Stimulated activated CD4-positive, alpha-beta T cell treated with anti-CD3 and anti-CD28 coated beads, Interleukin-12 subunit alpha, Interleukin-12 subunit beta, amount 100 ng/mL, for 48 hours (primary cell): ENCODE data around the gene PIP4K2C.
"Not testable (repeated sequence)": the region's sequence is repeated elsewhere in the genome, so short reads cannot be mapped to it uniquely, and the experiment has no call there.

Source experiments
- DNase-seq, 3 donors: peaks; one replicate each; pipeline ENCODE4 v3.0.0-alpha.2; 2020; ENCODE audit warnings: low read depth in 2 of 3, low spot score in 1 of 3

The PIP4K2C gene

DNA sequence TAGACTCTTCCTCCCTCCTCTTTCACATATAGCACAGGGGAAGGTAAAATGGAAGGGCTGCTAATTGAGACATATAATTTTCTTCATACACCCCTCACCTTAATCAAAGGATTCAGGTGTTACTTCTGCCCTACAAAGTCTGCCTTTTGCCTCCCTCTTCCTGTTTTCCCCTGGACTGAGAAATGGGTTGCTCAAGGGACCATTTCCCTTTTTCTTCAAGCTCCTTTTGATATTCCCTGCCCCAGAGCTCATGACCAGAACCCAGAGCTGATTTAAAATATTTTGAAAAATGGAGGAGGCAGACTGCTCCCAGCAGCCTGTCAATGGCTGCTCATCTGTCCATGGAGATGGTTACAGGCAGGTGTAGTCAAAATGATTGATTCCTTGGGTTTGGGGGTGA, 6.3 kb upstream of the PIP4K2C start:
- no peak for DNase-seq

DNA sequence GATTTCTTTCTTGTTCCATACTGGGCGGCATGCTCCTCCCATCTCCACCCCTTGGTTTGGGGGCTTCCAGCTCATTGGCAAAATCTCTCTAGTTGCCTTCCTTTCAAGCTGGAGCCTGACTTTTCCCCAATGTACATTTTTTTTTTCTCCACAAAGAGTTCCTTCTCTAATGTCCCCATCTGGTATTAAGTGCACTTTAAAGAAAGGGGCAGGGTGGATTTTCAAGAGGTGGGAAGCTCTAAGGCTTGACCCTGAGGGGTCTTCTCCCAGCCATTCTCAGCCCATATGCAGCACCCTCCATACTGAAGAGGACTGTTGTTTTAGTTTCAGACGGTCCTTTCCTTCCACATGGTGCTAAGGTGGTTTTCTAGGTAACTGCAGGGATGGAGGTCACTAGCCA, 5.8 kb upstream of the PIP4K2C start:
- no peak for DNase-seq

DNA sequence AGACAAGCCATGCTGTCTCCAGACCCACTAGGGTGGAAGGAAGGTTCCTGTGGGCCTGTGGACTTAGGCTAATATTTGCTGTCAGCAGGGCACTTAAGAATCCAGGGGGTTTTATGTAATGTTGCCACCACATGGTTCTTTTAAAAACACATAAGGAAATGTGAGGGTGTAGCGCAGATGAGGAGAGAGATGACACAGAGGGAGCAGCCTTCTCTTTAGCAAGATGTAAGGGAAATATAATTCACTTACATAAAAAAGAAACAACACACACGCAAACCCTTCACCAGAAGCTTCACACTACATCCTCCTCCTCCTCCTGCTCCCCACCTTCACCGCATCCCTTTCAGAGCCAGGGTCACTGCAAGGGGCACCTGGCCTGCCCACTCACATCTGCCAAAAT, 4.9 kb upstream of the PIP4K2C start:
- no peak for DNase-seq

DNA sequence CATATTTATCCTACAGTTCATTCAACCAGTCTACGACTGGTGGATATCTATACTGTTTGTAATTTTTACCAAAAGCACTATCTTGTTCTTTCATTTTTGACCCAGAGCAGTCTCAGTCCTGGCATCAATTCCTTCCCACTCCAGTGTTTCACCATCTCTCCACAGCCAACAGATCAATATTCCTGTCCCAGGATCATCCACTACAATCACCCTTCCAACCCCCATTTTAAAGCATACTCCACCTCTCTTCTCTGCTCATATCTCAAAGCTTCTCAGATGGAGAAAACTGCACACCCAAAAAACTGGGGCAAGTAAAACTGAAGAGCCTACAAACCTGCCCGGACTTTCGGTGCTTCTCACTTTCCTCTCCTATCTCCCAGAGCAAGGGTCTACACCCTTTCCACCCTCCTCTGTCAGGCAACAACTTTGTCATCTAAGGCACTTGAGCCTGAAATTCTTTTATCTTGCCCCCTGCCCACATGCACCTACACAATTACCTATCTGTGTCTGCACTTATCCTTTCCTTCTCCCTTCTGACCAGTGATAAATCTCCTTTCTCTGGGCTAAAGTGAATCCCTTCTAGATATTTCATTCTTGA, 4.1 kb upstream of the PIP4K2C start:
- no peak for DNase-seq

DNA sequence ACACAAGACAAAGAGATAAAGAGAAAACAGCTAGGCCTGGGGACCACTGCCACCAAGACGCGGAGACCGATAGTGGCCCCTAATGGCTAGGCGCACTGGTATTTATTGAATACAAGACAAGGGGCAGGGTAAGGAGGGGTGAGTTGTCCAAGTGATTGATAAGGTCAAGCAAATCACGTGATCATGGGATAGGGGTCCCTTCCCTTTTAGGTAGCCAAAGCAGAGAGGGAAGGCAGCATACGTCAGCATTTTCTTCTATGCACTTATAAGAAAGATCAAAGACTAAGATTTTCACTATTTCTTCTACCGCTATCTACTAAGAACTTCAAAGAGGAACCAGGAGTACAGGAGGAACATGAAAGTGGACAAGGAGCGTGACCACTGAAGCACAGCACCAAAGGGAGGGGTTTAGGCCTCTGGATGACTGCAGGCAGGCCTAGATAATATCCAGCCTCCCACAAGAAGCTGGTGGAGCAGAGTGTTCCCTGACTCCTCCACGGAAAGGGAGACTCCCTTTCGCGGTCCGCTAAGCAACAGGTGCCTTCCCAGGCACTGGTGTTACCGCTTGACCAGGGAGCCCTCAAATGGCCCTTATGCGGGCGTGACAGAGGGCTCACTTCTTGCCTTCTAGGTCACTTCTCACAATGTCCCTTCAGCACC, 1.9 kb upstream of the PIP4K2C start:
- not testable (repeated sequence) for DNase-seq

DNA sequence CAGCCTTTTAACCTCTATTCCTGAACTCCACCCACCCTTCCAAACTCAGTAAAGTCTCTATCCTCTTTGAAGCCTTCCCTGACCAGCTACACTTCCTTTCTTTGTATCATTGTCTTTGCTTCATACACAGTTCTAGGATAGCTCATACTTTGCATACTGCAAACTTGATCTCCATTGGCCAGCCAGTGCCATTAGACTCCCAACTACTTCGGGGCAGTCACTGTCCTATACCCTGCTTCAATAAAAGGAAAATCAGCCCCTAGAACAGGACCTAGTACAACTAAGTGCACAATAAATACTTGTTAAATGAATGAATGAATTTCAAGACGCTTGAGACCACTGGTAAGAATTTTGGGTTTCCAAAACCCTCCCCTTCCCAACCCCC, 521 bp upstream of the PIP4K2C start:
- no peak for DNase-seq

DNA sequence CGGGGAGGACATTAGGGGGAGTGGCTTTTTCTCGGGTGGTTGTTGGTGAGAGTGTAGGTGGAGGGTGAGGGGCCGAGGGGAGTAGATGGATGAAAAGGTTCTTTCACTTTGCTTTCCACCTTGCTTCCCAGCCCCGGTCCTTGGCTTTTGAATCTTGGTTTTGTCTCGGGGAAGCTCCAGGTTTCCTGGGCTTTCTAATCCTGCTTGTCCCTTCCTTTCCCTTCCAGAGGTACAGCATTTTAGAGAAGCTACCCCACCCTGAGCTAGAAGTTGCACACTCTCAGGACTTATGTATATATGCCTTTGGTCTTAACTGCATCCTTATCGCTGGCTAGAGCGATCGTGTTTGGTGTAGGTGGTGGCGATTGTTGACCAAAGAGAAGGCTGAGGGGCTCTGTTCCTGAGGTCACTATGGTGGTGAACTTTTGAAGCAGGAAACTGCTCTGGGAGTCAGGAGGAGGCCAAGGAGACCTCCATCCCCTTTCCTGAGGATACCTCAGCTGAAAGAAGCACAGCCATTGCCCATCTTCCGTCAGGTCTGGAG, 862 bp downstream of the PIP4K2C start:
- no peak for DNase-seq

DNA sequence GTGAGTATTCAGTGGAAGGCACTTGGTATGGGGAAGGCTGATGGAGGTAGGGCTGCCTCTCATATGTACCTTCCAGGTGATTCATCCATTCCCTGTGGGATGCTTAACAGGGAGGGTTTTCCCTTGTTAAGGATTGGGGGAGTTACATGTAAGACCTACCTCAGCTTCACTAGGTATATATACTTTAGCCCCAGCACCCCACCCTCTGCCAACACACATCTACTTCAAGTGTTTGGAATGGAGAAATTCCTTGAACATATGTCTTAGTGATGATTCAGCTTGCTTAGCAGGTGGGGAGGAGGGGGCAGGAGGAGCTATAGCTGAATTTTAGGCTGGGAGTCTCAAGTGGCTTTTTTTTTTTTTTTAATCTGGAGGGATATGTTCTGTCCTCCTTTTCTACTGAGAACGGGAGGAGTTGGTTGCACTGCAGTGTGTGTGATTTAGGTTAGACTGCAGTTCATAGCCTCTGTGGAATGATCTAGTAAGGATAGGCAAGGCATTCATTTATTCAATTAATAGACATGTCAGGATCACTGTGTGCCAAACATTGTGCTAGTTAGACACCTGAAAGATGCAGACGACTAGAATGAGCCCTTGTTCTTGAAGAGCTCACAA, 1.7 kb downstream of the PIP4K2C start:
- DNase-seq: no peak

DNA sequence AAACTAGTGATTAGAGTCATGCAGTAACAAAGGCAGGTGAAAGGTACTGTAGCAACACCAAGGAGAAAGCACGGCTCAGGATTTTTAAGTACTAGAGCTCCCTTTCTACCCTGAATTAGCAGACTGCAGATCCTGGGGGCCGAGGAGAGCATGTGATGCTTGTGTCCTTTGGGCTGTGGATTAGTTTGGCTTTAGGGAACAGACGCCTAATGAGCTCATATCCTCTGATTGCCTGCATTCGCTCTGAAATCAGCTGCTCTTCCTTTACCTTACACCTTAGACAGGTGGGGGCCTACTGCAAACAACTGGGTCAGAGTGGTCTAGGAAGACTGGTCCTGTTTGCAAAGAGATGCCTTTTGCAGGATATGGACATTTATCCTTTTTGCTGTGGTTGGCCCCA, 2.2 kb downstream of the PIP4K2C start:
- DNase-seq: no peak

DNA sequence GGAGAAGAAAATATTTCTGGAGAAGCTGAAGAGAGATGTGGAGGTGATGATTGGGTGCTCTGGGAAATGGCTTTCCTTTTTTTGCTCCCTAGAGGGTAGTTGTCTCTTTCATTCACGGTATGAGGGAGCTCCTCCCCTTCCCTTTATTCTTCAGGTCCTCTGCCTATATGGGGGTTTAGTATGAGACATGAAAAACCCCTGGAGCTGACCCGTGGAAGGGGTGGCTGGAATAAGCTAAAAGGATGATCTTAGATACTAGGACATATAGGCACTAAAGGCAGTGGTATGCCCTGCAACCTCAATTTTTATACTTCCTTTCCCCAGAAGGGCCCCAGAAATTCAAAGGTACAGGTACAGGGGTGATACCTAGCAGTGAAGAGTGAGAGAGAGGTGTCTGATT, 9.4 kb downstream of the PIP4K2C start:
- no peak for DNase-seq

DNA sequence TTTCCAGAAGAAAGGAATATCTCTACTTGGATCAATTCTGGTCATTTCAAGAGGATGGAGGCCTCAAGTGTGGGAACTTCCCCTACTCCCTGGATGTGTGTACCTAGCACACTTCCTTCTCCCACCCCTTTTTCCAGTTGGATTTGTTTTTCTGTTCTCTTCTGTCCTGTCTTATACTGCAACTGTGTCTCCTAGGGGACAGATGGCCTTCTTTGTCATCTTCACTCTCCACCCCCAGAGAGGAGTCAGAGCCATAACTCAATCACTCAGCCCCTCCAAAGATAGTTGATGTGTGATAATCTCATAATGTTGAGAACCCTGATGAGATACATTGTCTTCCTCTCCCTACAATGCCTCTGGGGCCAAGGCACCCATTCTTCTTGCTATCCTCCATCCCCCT, 11.6 kb downstream of the PIP4K2C start:
- no peak for DNase-seq

DNA sequence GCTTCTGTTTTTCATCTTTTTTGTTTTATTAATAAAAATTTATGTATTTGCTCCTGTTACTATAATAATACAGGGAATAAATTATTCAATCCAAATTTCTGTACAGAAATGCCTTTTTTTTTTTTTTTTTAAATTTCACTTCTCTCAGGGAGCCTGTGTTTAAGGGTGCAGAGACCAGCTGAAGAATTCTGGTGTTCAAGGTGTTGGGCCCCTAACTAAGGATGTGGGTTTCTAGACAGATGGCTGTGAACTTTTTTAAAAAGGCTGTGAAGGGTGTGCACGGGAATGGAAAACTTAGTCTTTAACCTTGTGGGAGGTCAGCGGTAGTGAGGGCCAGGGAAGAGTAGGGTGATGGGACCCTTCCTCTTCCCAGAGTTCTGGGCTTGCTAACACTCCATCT, 12.3 kb downstream of the PIP4K2C start:
- no peak for DNase-seq

DNA sequence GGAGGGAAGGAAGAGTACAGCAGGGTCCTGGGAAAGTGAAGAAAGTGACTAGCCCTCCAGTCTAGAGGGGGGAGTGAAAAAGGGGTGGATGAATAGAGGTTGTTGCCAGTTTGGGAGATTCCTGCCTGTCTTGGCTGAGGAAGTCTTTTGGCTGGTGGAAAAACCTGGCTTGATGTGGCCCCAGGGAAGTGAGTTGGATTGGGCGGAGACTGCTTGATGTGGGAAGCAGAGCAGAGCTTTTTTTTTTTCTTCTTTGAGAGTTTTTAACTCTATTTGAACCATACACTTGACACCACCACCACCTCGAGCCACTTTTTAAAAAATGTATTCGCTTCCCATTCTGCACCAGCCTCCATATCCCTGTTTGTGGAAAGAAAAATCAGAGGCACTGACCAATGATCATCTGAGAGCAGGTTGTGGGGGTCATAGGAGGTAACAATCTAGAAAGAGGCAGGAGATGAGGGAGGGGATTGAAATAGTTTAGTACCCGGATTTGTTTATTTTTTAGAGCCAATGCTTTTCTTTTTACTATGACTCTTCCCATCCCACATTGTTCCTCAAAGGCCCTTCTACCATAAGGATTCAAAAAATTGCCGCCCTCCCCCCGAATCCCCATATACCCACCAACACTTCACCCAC, 12.9 kb downstream of the PIP4K2C start:
- no peak for DNase-seq

DNA sequence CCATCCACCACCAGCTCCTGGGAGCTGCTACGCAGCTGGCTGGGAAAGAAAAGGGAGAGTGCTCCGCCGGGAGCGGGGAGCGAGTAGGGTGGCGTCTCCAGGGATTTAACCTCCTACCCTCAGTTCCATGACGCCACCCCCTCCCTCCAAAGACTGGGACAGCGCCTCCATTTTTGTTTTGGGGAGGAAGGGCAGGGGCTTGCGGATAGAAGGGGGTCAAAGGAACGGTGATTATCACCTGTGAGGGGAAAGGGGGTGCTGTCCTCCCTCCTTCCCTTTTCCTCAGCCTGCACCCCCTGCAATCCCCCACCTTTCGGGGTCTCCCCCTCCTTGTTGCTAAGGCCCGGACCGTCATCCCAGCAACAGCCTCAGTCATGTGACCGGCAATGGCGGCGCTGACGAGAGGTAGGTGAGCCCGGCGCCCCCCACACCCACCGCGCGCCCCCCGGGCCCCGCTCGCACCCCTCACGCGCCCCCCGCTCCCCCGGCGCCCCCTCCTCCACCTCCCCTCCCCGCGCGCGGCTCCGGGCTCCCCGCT, 13.5 kb downstream of the PIP4K2C start, which contains the start of gene DTX3:
Gene DTX3 (plus strand): TSS at position 371 of the 538 bp plus-strand sequence. CDS start 1,694 bp downstream, outside the sequence.
- no peak for DNase-seq

DNA sequence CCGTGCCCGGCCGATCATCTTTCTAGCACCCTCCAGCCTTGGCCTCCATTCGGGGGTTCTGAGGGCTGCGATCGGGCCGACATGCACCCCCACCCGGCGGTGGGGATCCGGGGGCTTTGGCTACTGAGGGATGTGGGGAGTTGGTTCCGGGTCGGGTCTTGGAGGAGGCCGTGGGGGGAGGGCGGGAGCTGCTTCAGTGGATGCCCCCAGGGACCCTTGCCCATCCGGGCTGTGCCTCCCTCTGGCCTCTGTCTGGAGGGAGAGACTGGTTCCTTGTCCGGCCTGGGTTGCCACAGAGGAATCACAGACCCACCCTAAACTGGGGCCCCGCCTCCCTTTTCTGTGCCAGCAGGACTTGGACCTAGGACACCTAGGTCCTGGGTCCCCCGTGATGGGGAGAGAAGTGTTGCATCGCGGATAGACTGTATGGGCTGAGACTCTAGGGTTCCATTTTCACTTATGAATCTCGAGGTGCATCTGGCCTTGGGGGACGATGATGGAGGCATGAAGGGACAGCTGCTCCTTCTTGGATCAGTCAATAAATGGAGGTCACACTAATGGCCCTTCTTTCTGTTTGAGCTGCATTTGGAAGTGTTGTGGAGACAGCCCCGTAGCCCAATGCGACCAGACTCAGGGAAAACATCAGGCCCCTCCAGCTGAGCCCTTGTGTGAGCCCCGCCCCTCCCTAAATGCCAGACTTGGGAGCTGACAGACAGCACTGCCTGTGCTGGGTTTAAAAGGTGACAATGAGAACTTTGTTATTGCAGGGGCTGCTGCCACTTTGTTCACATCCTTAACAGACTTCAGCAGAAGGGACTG, 14.2 kb downstream of the PIP4K2C start:
- no peak for DNase-seq

DNA sequence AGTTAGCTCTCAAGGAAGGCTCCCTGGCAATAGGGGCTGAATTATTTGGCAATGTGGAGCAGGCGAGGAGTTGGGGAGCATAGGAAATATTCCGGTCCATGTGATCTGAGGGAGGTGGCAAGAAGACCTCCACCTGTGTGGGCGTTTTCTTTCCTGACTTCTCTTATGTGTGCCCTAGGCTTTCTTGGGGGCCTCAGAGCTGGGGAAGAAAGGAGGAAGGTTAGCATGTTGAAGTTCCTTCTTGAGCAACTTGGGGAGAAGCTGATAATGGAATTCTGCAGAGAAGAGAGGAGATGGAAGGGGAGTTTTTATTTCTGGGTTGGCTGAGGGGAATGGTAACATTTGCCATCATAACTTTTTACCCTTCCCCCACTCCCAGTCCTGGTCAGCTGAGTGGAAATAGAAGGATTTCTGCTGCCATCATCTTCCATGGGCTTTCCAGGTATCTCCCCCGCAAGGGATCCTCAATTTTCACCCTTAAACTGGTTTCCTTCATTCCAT, 14.9 kb downstream of the PIP4K2C start:
- DNase-seq: no peak

DNA sequence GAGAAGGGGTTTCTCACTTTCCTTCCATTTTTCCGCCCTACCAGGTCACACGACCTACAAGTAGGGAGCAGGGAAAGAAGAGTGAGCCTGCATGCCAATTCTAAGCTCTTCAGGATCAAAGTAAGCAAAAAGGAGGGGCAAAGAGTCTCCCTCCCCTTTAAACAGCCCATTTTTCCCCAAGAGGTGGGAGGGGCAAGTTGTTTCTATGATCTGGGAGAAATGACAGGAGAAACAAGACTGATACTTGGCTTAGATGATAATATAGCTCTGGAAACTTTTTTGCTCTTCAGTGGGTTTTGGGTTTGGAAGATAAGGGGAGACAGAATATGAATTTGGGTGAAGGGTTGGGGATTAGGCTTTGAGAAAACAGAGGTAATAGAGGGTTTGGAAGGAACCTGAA, 15.4 kb downstream of the PIP4K2C start:
- no peak for DNase-seq

DNA sequence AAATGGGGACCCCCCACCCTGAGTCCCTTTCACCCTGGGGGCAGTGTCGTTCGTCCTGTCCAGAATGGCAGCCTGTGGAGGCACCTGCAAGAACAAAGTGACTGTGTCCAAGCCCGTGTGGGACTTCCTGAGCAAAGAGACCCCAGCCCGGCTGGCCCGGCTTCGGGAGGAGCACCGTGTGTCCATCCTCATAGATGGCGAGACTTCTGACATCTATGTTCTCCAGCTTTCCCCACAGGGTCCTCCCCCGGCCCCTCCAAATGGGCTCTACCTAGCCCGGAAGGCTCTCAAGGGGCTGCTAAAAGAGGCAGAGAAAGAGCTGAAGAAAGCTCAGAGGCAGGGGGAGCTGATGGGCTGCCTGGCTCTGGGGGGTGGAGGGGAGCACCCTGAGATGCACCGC, 15.8 kb downstream of the PIP4K2C start:
- no peak for DNase-seq

DNA sequence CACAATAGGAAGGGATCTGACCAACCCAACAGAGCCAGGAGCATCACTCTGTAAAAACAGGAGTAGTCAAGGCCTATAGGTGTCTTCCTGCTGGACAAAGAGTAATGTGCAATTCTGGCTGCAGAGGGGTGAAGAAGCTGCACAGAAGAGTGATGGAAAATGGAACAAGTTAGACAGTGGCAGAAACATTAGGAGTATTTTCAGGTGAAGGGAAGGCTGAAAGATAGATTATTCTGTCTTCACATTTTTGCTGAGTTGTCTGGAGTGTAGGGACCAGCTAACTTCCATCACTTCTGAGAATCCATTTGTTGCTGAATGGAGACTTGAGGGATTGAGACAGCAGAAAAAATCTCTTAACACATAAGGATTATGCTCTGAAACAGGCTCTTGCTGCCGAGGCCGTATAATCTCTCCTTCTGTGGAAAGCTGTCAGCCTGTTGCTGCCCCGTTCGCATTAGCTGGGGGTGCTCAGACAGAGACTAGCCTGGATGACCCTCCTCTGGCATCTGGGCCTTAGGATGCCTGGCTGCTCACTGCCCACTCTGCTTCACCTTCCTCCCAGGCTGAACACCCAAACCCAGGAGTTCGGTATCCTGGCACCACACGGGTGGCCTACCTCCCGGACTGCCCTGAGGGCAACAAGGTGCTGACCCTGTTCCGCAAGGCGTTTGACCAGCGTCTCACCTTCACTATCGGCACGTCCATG, 17.1 kb downstream of the PIP4K2C start:
- no peak for DNase-seq
